ENCODE data around the gene VCL.

DNA sequence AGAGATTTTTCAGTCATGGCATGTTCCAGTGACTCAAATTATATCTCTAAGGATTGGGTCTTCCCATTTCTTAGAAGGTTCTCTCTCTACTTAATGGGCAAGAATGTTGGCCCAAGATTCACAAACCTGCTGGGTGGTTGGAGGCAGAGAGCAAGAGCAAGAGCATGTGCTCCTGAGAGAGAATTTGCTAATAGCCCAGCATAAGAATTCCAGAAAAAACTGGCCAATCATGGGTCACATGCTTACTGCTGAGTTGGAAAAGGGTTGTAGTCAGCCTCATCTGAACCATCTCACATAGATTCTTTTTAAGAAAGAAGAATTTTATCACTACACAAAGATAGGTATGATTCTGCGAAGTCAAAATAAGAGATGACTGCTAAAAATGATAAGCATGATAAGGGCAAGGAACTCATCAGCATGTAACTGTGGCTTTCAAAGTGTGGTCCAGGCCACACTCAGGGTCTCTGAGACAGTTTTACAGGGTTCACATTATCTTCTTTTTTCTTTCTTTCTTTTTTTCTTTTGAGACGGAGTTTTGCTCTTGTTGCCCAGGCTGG lies 8.2 kb upstream of the VCL start:
- TF ChIP-seq, protein P1, sequence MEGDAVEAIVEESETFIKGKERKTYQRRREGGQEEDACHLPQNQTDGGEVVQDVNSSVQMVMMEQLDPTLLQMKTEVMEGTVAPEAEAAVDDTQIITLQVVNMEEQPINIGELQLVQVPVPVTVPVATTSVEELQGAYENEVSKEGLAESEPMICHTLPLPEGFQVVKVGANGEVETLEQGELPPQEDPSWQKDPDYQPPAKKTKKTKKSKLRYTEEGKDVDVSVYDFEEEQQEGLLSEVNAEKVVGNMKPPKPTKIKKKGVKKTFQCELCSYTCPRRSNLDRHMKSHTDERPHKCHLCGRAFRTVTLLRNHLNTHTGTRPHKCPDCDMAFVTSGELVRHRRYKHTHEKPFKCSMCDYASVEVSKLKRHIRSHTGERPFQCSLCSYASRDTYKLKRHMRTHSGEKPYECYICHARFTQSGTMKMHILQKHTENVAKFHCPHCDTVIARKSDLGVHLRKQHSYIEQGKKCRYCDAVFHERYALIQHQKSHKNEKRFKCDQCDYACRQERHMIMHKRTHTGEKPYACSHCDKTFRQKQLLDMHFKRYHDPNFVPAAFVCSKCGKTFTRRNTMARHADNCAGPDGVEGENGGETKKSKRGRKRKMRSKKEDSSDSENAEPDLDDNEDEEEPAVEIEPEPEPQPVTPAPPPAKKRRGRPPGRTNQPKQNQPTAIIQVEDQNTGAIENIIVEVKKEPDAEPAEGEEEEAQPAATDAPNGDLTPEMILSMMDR (conservative IDR thresholded peaks at IDR 0.05; ENCODE audit: low read depth, low read length) = no peak
- TF ChIP-seq EZH2 (IDR thresholded peaks at IDR 0.05; ENCODE audit: borderline replicate concordance, low read depth, low read length, poor library complexity, severe bottlenecking) = no peak

Data from A673 (cell line).